H1 (cell line): ENCODE results near the gene CELSR1. TPM values are rescaled to one million over a fixed set of nuclear protein-coding genes. Genes with fewer than 3 reads are reported as not detected.

Source experiments
- ATF3 ChIP-seq: IDR thresholded peaks from 2 replicates; pipeline ENCODE4 v1.6.1; 2011; ENCODE audit warnings: low read depth, mild to moderate bottlenecking, low read length; ENCODE audit not compliant: insufficient read depth
- CTBP2 ChIP-seq: IDR thresholded peaks from 2 replicates; pipeline ENCODE4 v1.7.0; 2011; ENCODE audit warnings: borderline replicate concordance, mild to moderate bottlenecking, moderate library complexity, mixed read lengths, low read length; ENCODE audit not compliant: insufficient read depth, insufficient read length
- FOSL1 ChIP-seq: IDR thresholded peaks from 2 replicates; pipeline ENCODE4 v1.6.1; 2011; ENCODE audit warnings: mild to moderate bottlenecking, low read depth, low read length, moderate library complexity; ENCODE audit not compliant: insufficient read depth
- HDAC2 ChIP-seq, 2 experiments: fragments of 300-600 bp in 1 of 2; sonication (generic) in 1 of 2; IDR thresholded peaks; 2 replicates each; pipeline ENCODE4 v1.6.1; 2011 to 2012; ENCODE audit warnings: low read depth in 2 of 2, low read length in 2 of 2, mild to moderate bottlenecking in 2 of 2, moderate library complexity in 2 of 2, borderline replicate concordance in 1 of 2, inconsistent platforms in 1 of 2
- SP2 ChIP-seq: IDR thresholded peaks from 2 replicates; pipeline ENCODE4 v1.6.1; 2012; ENCODE audit warnings: mild to moderate bottlenecking, low read length, inconsistent platforms
- TEAD4 ChIP-seq: IDR thresholded peaks from 2 replicates; pipeline ENCODE4 v1.6.1; 2012; ENCODE audit warnings: low read depth, low read length, inconsistent platforms, mixed read lengths
- polyA plus RNA-seq, 7 experiments: library from polyadenylated mRNA; depleted of rRNA in 3 of 7; stranded (reverse) in 5 of 7; unstranded in 2 of 7; fragments of >200 nt in 5 of 7; fragments of 200-250 nt in 2 of 7; gene quantifications; 1 replicate in 5 of 7; 2 replicates in 1 of 7; 4 replicates in 1 of 7; pipeline versions ENCODE4 v1.2.1 to v1.2.3, GENCODE V29; 2011 to 2013; ENCODE audit warnings: missing spikeins in 2 of 7, mixed read lengths in 2 of 7
- total RNA-seq: library from RNA; stranded (reverse); fragmentation: NEBNext Ultra II Directional; extraction: Animal tissue kit (Norgen Biotek cat#: 25700); gene quantifications from 2 replicates; pipeline ENCODE4 v1.2.1, GENCODE V29; 2021

CELSR1 gene
- total and polyA plus RNA-seq, 2 of the 8 experiments (the other 6 are each of a cell fraction or from before 2014, with no cell fraction given): 9.0 to 12.4 TPM

GRCh38 chr22:46541536-46541935 lies 4.1 kb upstream of the CELSR1 start (continued):
- no peak for TF ChIP-seq TEAD4
- TF ChIP-seq HDAC2 (IDR thresholded peaks at IDR 0.05; ENCODE audit: borderline replicate concordance in 1 of 2, low read depth in 2 of 2, low read length in 2 of 2): no peak
- TF ChIP-seq CTBP2: no peak
- TF ChIP-seq ATF3: no peak
- TF ChIP-seq FOSL1: no peak
- TF ChIP-seq SP2: no peak
